Kidney (tissue), 14 donors: ENCODE results near the gene RAD51C. TPM values are rescaled to one million over a fixed set of nuclear protein-coding genes. Genes with fewer than 3 reads are reported as not detected.
A peak's percentile ranks its signal among the peaks of the same experiment; 100 is the strongest.
"Not testable (repeated sequence)": the region's sequence is repeated elsewhere in the genome, so short reads cannot be mapped to it uniquely, and the experiment has no call there.

Experiments
- DNase-seq, 5 donors: peaks; one replicate each; pipeline ENCODE4 v3.0.0-alpha.2; 2013 to 2020
- FAIRE-seq: peaks from 2 replicates; lab custom pipeline; 2012; peaks lifted over from hg19 to GRCh38; lab: Jason Lieb, UNC
- H3K27ac ChIP-seq, 2 donors: one replicate each; pipeline ENCODE4 v1.7.0; 2013; ENCODE audit warnings: low read depth in 2 of 2, low read length in 2 of 2, inconsistent platforms in 1 of 2
- H3K27me3 ChIP-seq: one replicate; pipeline ENCODE4 v1.7.1; 2013; ENCODE audit warnings: low read length, inconsistent platforms; ENCODE audit not compliant: control insufficient read depth, insufficient read depth
- H3K36me3 ChIP-seq, 3 donors: one replicate each; pipeline versions ENCODE4 v1.7.0 to v1.7.1; 2013; ENCODE audit warnings: low read length in 3 of 3, control low read depth in 1 of 3, inconsistent platforms in 1 of 3; ENCODE audit not compliant: insufficient read depth in 3 of 3, control insufficient read depth in 2 of 3
- H3K4me1 ChIP-seq, 3 donors: one replicate each; pipeline versions ENCODE4 v1.7.0 to v1.7.1; 2013; ENCODE audit warnings: low read length in 3 of 3, inconsistent platforms in 1 of 3, low read depth in 1 of 3; ENCODE audit not compliant: control insufficient read depth in 2 of 3, insufficient read depth in 2 of 3
- H3K4me3 ChIP-seq, 3 donors: one replicate each; pipeline versions ENCODE4 v1.7.0 to v1.8.1; 2013; ENCODE audit warnings: low read length in 3 of 3, control low read depth in 1 of 3, inconsistent platforms in 1 of 3
- H3K9ac ChIP-seq, 3 donors: one replicate each; pipeline versions ENCODE4 v1.7.0 to v1.7.1; 2013; ENCODE audit warnings: low read length in 3 of 3, control low read depth in 1 of 3, inconsistent platforms in 1 of 3
- H3K9me3 ChIP-seq, 3 donors: one replicate each; pipeline versions ENCODE4 v1.7.0 to v1.7.1; 2013; ENCODE audit warnings: low read length in 3 of 3, control low read depth in 1 of 3, inconsistent platforms in 1 of 3; ENCODE audit not compliant: control insufficient read depth in 2 of 3, insufficient read depth in 1 of 3
- intact Hi-C: fragments of 100-400 bp; cut with DNase I; formaldehyde crosslinking; loops from one replicate; pipeline ENCODE4 v1.11.1; 2022
- polyA plus RNA-seq: library from polyadenylated mRNA; stranded (reverse); fragments of 350-450 nt; fragmentation: Illumina TruSeq; extraction: RNeasy Lipid Tissue Mini Kit (QIAGEN cat#74804); gene quantifications from one replicate; pipeline ENCODE4 v1.2.3, GENCODE V29; 2014; ENCODE audit warnings: low read depth, low replicate concordance; ENCODE audit not compliant: insufficient read depth
- total RNA-seq: library from RNA; stranded (reverse); fragmentation: NEBNext Ultra II Directional; extraction: Animal tissue kit (Norgen Biotek cat#: 25700); gene quantifications from one replicate; pipeline ENCODE4 v1.2.1, GENCODE V29; 2021
- TF ChIP-seq, protein P1 (sequence below): IDR thresholded peaks from 3 replicates; pipeline ENCODE4 v1.5.1; 2012; ENCODE audit warnings: mild to moderate bottlenecking, moderate library complexity, borderline replicate concordance; ENCODE audit not compliant: insufficient read depth; ENCODE audit errors: extremely low read depth
- donor health status: control.
- donor health status: control.
- donor health status: control.
- donor health status: control.
- donor health status: control.
- donor health status: DM: yes; HTN: yes; CAD: no.
- donor health status: Normal renal cell carcinoma (clear cell type).

The RAD51C gene
- total and polyA plus RNA-seq, 2 donors from 2014 or later: 20.2 to 29.3 TPM

GRCh38 chr17:58671969-58672368 lies 20.4 kb upstream of the RAD51C start:
- FAIRE-seq: no peak
- H3K36me3 ChIP-seq: no peaks in the 10 kb centered on the region
- no peak overlapping the region for H3K27ac ChIP-seq
- no peaks in the 10 kb centered on the region for H3K27me3 ChIP-seq
- no peak overlapping the region for H3K4me3 ChIP-seq
- peak in 1 of 5 donors; percentile 1 for DNase-seq
- no peak overlapping the region for H3K9ac ChIP-seq
- no peaks in the 10 kb centered on the region for H3K9me3 ChIP-seq
- intact Hi-C loops: no loop called here
- H3K4me1 ChIP-seq: peaks cover 0 to 3% (median 0%) of the 10 kb centered on the region in 3 donors
- TF ChIP-seq, protein P1, sequence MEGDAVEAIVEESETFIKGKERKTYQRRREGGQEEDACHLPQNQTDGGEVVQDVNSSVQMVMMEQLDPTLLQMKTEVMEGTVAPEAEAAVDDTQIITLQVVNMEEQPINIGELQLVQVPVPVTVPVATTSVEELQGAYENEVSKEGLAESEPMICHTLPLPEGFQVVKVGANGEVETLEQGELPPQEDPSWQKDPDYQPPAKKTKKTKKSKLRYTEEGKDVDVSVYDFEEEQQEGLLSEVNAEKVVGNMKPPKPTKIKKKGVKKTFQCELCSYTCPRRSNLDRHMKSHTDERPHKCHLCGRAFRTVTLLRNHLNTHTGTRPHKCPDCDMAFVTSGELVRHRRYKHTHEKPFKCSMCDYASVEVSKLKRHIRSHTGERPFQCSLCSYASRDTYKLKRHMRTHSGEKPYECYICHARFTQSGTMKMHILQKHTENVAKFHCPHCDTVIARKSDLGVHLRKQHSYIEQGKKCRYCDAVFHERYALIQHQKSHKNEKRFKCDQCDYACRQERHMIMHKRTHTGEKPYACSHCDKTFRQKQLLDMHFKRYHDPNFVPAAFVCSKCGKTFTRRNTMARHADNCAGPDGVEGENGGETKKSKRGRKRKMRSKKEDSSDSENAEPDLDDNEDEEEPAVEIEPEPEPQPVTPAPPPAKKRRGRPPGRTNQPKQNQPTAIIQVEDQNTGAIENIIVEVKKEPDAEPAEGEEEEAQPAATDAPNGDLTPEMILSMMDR: no peak

DNA sequence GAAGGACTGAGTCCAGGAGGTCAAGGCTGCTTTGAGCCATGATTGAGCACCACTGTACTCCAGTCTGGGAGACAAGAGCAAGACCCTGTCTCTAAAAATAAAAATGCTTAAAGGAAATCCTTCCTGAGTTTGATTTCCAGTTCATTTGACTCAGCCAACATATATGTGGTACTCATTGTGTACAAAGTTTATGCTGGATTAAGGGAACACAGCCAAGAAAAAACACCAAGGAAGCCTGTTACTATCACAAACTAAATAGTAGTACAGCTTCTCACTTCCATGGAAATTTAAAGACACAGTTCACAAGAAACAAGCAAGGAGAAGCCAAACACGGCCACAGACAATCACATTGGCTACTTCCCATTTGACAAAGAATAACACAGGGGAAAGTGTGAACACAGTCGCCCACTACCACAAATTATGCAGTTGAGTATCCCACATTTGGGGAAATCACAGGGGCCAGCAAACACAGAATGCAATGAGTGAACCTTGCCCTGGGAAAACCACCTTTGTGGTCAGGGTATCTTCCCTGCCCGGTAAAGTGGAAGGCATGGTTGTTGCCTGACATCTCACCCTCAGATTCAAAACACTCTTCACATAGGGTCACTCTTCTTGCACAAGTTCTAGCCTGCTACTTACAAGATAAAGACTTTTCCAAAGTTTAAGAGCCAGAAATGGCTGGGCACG lies 15.1 kb upstream of the RAD51C start:
- intact Hi-C loops: no loop called here
- no peak for DNase-seq
- Histone ChIP-seq H3K36me3 (no peaks in the 10 kb centered on the region), H3K4me3 (no peak overlapping the region), H3K4me1 (no peaks in the 10 kb centered on the region), H3K27ac (no peak overlapping the region), H3K27me3 (no peaks in the 10 kb centered on the region), H3K9me3 (no peaks in the 10 kb centered on the region), H3K9ac (no peak overlapping the region)
- TF ChIP-seq, protein P1: no peak
- no peak for FAIRE-seq

GRCh38 chr17:58678287-58678686 lies 14.1 kb upstream of the RAD51C start:
- DNase-seq, H3K9me3 ChIP-seq, H3K36me3 ChIP-seq, H3K4me1 ChIP-seq, H3K9ac ChIP-seq, intact Hi-C loops, H3K27me3 ChIP-seq, H3K27ac ChIP-seq, FAIRE-seq, H3K4me3 ChIP-seq: not testable (repeated sequence)

- Histone ChIP-seq H3K36me3 (no peaks in the 10 kb centered on the region), H3K4me3 (no peak overlapping the region), H3K27ac (no peak overlapping the region), H3K27me3 (no peaks in the 10 kb centered on the region), H3K9ac (no peak overlapping the region), H3K9me3 (no peaks in the 10 kb centered on the region), H3K4me1 (no peaks in the 10 kb centered on the region)
- intact Hi-C loops: no loop called here
- TF ChIP-seq, protein P1: no peak
- DNase-seq (no peak), FAIRE-seq (no peak)
Measured at GRCh38 chr17:58679263-58680037, 13.0 kb upstream of the RAD51C start.
